ENCODE measurements around the gene BTBD2.

DNA sequence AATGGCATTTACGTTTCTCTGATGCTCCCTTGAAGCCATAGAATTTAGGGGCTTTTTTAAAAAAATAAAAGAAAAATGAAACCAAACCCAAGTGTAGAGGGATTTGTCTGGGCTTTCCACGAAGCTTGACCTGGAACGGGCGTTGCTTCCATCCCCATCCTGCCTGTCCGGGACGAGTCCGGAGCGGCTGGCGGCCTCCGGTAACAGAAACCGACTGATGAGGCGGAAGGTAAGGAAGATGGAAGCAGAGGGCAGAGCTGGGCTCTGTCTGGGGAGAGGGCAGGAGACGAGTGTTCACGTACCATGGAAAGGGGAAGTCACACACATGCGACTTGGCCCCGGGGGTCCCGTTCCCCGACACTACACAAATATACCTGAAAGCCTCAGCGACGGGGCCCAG is 34.3 kb downstream of the BTBD2 start:
- TF ChIP-seq, protein P1, sequence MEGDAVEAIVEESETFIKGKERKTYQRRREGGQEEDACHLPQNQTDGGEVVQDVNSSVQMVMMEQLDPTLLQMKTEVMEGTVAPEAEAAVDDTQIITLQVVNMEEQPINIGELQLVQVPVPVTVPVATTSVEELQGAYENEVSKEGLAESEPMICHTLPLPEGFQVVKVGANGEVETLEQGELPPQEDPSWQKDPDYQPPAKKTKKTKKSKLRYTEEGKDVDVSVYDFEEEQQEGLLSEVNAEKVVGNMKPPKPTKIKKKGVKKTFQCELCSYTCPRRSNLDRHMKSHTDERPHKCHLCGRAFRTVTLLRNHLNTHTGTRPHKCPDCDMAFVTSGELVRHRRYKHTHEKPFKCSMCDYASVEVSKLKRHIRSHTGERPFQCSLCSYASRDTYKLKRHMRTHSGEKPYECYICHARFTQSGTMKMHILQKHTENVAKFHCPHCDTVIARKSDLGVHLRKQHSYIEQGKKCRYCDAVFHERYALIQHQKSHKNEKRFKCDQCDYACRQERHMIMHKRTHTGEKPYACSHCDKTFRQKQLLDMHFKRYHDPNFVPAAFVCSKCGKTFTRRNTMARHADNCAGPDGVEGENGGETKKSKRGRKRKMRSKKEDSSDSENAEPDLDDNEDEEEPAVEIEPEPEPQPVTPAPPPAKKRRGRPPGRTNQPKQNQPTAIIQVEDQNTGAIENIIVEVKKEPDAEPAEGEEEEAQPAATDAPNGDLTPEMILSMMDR (conservative IDR thresholded peaks at IDR 0.05; ENCODE audit: low read depth in 2 of 2), result no peak
- TF ChIP-seq, protein P2, sequence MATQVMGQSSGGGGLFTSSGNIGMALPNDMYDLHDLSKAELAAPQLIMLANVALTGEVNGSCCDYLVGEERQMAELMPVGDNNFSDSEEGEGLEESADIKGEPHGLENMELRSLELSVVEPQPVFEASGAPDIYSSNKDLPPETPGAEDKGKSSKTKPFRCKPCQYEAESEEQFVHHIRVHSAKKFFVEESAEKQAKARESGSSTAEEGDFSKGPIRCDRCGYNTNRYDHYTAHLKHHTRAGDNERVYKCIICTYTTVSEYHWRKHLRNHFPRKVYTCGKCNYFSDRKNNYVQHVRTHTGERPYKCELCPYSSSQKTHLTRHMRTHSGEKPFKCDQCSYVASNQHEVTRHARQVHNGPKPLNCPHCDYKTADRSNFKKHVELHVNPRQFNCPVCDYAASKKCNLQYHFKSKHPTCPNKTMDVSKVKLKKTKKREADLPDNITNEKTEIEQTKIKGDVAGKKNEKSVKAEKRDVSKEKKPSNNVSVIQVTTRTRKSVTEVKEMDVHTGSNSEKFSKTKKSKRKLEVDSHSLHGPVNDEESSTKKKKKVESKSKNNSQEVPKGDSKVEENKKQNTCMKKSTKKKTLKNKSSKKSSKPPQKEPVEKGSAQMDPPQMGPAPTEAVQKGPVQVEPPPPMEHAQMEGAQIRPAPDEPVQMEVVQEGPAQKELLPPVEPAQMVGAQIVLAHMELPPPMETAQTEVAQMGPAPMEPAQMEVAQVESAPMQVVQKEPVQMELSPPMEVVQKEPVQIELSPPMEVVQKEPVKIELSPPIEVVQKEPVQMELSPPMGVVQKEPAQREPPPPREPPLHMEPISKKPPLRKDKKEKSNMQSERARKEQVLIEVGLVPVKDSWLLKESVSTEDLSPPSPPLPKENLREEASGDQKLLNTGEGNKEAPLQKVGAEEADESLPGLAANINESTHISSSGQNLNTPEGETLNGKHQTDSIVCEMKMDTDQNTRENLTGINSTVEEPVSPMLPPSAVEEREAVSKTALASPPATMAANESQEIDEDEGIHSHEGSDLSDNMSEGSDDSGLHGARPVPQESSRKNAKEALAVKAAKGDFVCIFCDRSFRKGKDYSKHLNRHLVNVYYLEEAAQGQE (IDR thresholded peaks at IDR 0.05; ENCODE audit: unreplicated experiment), result no peak
- TF ChIP-seq POLR2AphosphoS5 (IDR thresholded peaks at IDR 0.05; ENCODE audit: low read depth), result no peak
- no peak for TF ChIP-seq EZH2 (IDR thresholded peaks at IDR 0.05; ENCODE audit: low read depth, unreplicated experiment)
